HG02970 (cell line): Measurements from ENCODE around the gene CCDC7.
"Not testable (repeated sequence)": the region's sequence is repeated elsewhere in the genome, so short reads cannot be mapped to it uniquely, and the experiment has no call there.

Experiments
- ATAC-seq: cut with Tn5 transposase; IDR thresholded peaks from one replicate; pipeline ENCODE4 v1.9.1; 2021; ENCODE audit warnings: mild to moderate bottlenecking, moderate library complexity, moderate number of reproducible peaks; ENCODE audit not compliant: unreplicated experiment, low FRiP score

The CCDC7 gene

GRCh38 chr10:32911285-32912016, 465.5 kb downstream of the CCDC7 start:
- no peak for ATAC-seq

- ATAC-seq: not testable (repeated sequence)
Measured at GRCh38 chr10:32917817-32918216, 471.9 kb downstream of the CCDC7 start.

- ATAC-seq: no peak
Measured at GRCh38 chr10:32922170-32922569, 476.2 kb downstream of the CCDC7 start.

- no peak for ATAC-seq
Measured at GRCh38 chr10:32923134-32923533, 477.2 kb downstream of the CCDC7 start.

GRCh38 chr10:32923849-32924248, 477.9 kb downstream of the CCDC7 start:
- ATAC-seq: no peak
